22Rv1 (cell line): Measurements from ENCODE around the gene VPS26A.

Source experiments
- ZFX ChIP-seq: fragments of 450-650 bp; IDR thresholded peaks from 2 replicates; pipeline ENCODE4 v1.6.1; 2017; ENCODE audit warnings: antibody characterized with exemption, borderline replicate concordance
- TF ChIP-seq, protein P1 (sequence below): fragments of 450-650 bp; IDR thresholded peaks from 2 replicates; pipeline ENCODE4 v1.5.1; 2017; ENCODE audit warnings: mild to moderate bottlenecking

DNA sequence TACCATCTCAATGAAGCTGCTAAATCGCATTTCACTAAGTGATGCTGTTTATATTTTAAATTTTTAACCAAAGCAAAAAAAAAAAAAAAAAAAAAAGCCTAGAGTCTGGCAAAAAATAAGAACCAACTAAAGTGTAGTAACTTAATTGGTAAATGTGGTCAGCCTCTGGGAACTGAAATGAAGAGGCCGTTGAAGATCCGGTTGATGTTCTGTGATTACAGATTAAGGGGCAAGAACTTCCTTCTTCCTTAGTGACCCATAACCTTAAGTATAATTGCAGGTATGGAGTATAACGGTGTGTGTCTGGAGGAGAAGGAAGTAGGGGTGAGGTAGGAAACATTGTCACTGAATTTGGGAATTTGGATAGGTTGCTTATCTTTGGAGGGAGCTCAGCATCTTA, 43.8 kb upstream of the VPS26A start:
- TF ChIP-seq, protein P1, sequence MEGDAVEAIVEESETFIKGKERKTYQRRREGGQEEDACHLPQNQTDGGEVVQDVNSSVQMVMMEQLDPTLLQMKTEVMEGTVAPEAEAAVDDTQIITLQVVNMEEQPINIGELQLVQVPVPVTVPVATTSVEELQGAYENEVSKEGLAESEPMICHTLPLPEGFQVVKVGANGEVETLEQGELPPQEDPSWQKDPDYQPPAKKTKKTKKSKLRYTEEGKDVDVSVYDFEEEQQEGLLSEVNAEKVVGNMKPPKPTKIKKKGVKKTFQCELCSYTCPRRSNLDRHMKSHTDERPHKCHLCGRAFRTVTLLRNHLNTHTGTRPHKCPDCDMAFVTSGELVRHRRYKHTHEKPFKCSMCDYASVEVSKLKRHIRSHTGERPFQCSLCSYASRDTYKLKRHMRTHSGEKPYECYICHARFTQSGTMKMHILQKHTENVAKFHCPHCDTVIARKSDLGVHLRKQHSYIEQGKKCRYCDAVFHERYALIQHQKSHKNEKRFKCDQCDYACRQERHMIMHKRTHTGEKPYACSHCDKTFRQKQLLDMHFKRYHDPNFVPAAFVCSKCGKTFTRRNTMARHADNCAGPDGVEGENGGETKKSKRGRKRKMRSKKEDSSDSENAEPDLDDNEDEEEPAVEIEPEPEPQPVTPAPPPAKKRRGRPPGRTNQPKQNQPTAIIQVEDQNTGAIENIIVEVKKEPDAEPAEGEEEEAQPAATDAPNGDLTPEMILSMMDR, result no peak
- TF ChIP-seq ZFX, result no peak
